CD8-positive, alpha-beta memory T cell (primary cell): ENCODE data around the gene CTNNA3. TPM values are rescaled to one million over a fixed set of nuclear protein-coding genes. Genes with fewer than 3 reads are reported as not detected.

Experiments used
- CTCF ChIA-PET: fragments of 350-600 bp; sonication (Branson Sonifier 250); formaldehyde crosslinking; loops from one replicate; lab custom pipeline; 2021; ENCODE audit warnings: antibody characterized with exemption; lab: Charles Lee
- POLR2A ChIA-PET: fragments of 350-600 bp; sonication (Branson Sonifier 250); formaldehyde crosslinking; loops from one replicate; lab custom pipeline; 2021; ENCODE audit warnings: antibody characterized with exemption; lab: Charles Lee
- DNase-seq, 5 donors: peaks; one replicate each; pipeline versions ENCODE4 v3.0.0 to v3.0.0-alpha.2; 2020 to 2022; ENCODE audit warnings: mixed read lengths in 1 of 5
- H3K27ac ChIP-seq: one replicate; pipeline ENCODE4 v1.7.0; 2013; ENCODE audit warnings: low read depth, mild to moderate bottlenecking, low read length, moderate library complexity
- H3K27me3 ChIP-seq: 2 replicates; pipeline ENCODE4 v1.7.0; 2013; ENCODE audit warnings: low read length, mild to moderate bottlenecking; ENCODE audit not compliant: insufficient read depth, poor library complexity, severe bottlenecking
- H3K36me3 ChIP-seq: 2 replicates; pipeline ENCODE4 v1.7.0; 2013; ENCODE audit warnings: mild to moderate bottlenecking, low read length, moderate library complexity; ENCODE audit not compliant: insufficient read depth
- H3K4me1 ChIP-seq: 2 replicates; pipeline ENCODE4 v1.7.0; 2013; ENCODE audit warnings: mild to moderate bottlenecking, low read length, moderate library complexity; ENCODE audit not compliant: insufficient read depth
- H3K4me3 ChIP-seq: 2 replicates; pipeline ENCODE4 v1.7.0; 2013; ENCODE audit warnings: mild to moderate bottlenecking, low read length
- H3K9me3 ChIP-seq: 2 replicates; pipeline ENCODE4 v1.7.0; 2013; ENCODE audit warnings: mild to moderate bottlenecking, low read length
- H3K27ac Mint-ChIP-seq, 8 donors: one replicate each; pipeline ENCODE4 v1.8.0; 2020 to 2021; ENCODE audit warnings: mixed read lengths in 8 of 8, mild to moderate bottlenecking in 6 of 8, inconsistent platforms in 3 of 8, moderate library complexity in 3 of 8
- H3K27me3 Mint-ChIP-seq, 2 donors: one replicate each; pipeline ENCODE4 v1.8.0; 2020 to 2021; ENCODE audit warnings: mixed read lengths in 2 of 2, mild to moderate bottlenecking in 1 of 2, moderate library complexity in 1 of 2
- H3K36me3 Mint-ChIP-seq, 3 donors: one replicate each; pipeline ENCODE4 v1.8.0; 2020 to 2021; ENCODE audit warnings: mixed read lengths in 3 of 3, inconsistent platforms in 1 of 3, mild to moderate bottlenecking in 1 of 3
- H3K4me1 Mint-ChIP-seq, 3 donors: one replicate each; pipeline ENCODE4 v1.8.0; 2020 to 2021; ENCODE audit warnings: mixed read lengths in 3 of 3, inconsistent platforms in 1 of 3, mild to moderate bottlenecking in 1 of 3
- H3K4me3 Mint-ChIP-seq, 7 donors: one replicate each; pipeline ENCODE4 v1.8.0; 2020 to 2021; ENCODE audit warnings: mixed read lengths in 7 of 7, mild to moderate bottlenecking in 6 of 7, moderate library complexity in 4 of 7, inconsistent platforms in 2 of 7
- H3K9me3 Mint-ChIP-seq, 5 donors: one replicate each; pipeline ENCODE4 v1.8.0; 2020 to 2022; ENCODE audit warnings: mixed read lengths in 5 of 5, mild to moderate bottlenecking in 3 of 5, moderate library complexity in 2 of 5, inconsistent platforms in 1 of 5
- polyA plus RNA-seq: library from polyadenylated mRNA; unstranded; fragments of 300-500 nt; fragmentation: Illumina TruSeq; gene quantifications from one replicate; pipeline ENCODE4 v1.2.3, GENCODE V29; 2021
- total RNA-seq, 2 experiments: library from RNA; stranded (reverse); gene quantifications; one replicate each; pipeline ENCODE4 v1.2.3, GENCODE V29; 2021

CTNNA3 gene
- total and polyA plus RNA-seq, 3 experiments from 2014 or later = 0.92 TPM; not detected in 2

GRCh38 chr10:65968437-65968836 lies 1727.6 kb downstream of the CTNNA3 start:
- Mint-ChIP-seq H3K27me3 (no peaks in the 10 kb centered on the region), H3K4me3 (no peak overlapping the region), H3K36me3 (no peaks in the 10 kb centered on the region), H3K9me3 (peaks cover 1 to 29% (median 16%) of the 10 kb centered on the region in 5 donors), H3K27ac (no peak overlapping the region), H3K4me1 (no peaks in the 10 kb centered on the region)
- Histone ChIP-seq H3K36me3 (no peaks in the 10 kb centered on the region), H3K9me3 (no peaks in the 10 kb centered on the region), H3K27me3 (no peaks in the 10 kb centered on the region), H3K4me3 (no peak overlapping the region), H3K4me1 (no peaks in the 10 kb centered on the region), H3K27ac (no peak overlapping the region)
- no peak for DNase-seq
- ChIA-PET CTCF (no interaction called here), POLR2A (no interaction called here)

GRCh38 chr10:65964205-65964604 lies 1731.8 kb downstream of the CTNNA3 start:
- Mint-ChIP-seq H3K4me3 (no peak overlapping the region), H3K36me3 (no peaks in the 10 kb centered on the region), H3K27me3 (no peaks in the 10 kb centered on the region), H3K9me3 (peaks cover 7 to 32% (median 11%) of the 10 kb centered on the region in 5 donors), H3K4me1 (no peaks in the 10 kb centered on the region), H3K27ac (no peak overlapping the region)
- Histone ChIP-seq H3K36me3 (no peaks in the 10 kb centered on the region), H3K9me3 (no peaks in the 10 kb centered on the region), H3K4me1 (no peaks in the 10 kb centered on the region), H3K27me3 (no peaks in the 10 kb centered on the region), H3K27ac (no peak overlapping the region), H3K4me3 (no peak overlapping the region)
- POLR2A ChIA-PET = no interaction called here
- CTCF ChIA-PET = no interaction called here
- DNase-seq = no peak

GRCh38 chr10:65952086-65952485 lies 1743.9 kb downstream of the CTNNA3 start:
- H3K36me3 Mint-ChIP-seq = no peaks in the 10 kb centered on the region
- H3K27ac ChIP-seq = no peak overlapping the region
- DNase-seq = no peak
- ChIA-PET POLR2A (no interaction called here), CTCF (no interaction called here)
- H3K4me1 ChIP-seq = no peaks in the 10 kb centered on the region
- H3K4me3 ChIP-seq = no peak overlapping the region
- no peaks in the 10 kb centered on the region for H3K9me3 ChIP-seq
- no peaks in the 10 kb centered on the region for H3K36me3 ChIP-seq
- peaks cover 10 to 18% (median 12%) of the 10 kb centered on the region in 5 donors for H3K9me3 Mint-ChIP-seq
- H3K27me3 ChIP-seq = no peaks in the 10 kb centered on the region
- no peaks in the 10 kb centered on the region for H3K27me3 Mint-ChIP-seq
- H3K4me3 Mint-ChIP-seq = no peak overlapping the region
- H3K4me1 Mint-ChIP-seq = no peaks in the 10 kb centered on the region
- no peak overlapping the region for H3K27ac Mint-ChIP-seq

- POLR2A ChIA-PET = no interaction called here
- CTCF ChIA-PET = no interaction called here
- Histone ChIP-seq H3K9me3 (no peaks in the 10 kb centered on the region), H3K4me1 (no peaks in the 10 kb centered on the region), H3K27me3 (no peaks in the 10 kb centered on the region), H3K4me3 (no peak overlapping the region), H3K27ac (no peak overlapping the region), H3K36me3 (no peaks in the 10 kb centered on the region)
- Mint-ChIP-seq H3K36me3 (no peaks in the 10 kb centered on the region), H3K4me3 (no peak overlapping the region), H3K27ac (no peak overlapping the region), H3K9me3 (peaks cover 6 to 25% (median 9%) of the 10 kb centered on the region in 5 donors), H3K4me1 (no peaks in the 10 kb centered on the region), H3K27me3 (no peaks in the 10 kb centered on the region)
- DNase-seq = no peak
Measured at GRCh38 chr10:65950075-65950474, 1745.9 kb downstream of the CTNNA3 start.

- peaks cover 4 to 25% (median 6%) of the 10 kb centered on the region in 5 donors for H3K9me3 Mint-ChIP-seq
- Histone ChIP-seq H3K4me1 (no peaks in the 10 kb centered on the region), H3K27ac (no peak overlapping the region), H3K27me3 (no peaks in the 10 kb centered on the region), H3K36me3 (no peaks in the 10 kb centered on the region), H3K4me3 (no peak overlapping the region), H3K9me3 (no peaks in the 10 kb centered on the region)
- ChIA-PET POLR2A (no interaction called here), CTCF (no interaction called here)
- H3K27me3 Mint-ChIP-seq = no peaks in the 10 kb centered on the region
- H3K27ac Mint-ChIP-seq = no peak overlapping the region
- DNase-seq = no peak
- no peaks in the 10 kb centered on the region for H3K4me1 Mint-ChIP-seq
- H3K36me3 Mint-ChIP-seq = no peaks in the 10 kb centered on the region
- H3K4me3 Mint-ChIP-seq = no peak overlapping the region
Measured at GRCh38 chr10:65949526-65949925, 1746.5 kb downstream of the CTNNA3 start.

GRCh38 chr10:65945061-65945460 lies 1750.9 kb downstream of the CTNNA3 start:
- no peaks in the 10 kb centered on the region for H3K27me3 Mint-ChIP-seq
- no peaks in the 10 kb centered on the region for H3K4me1 ChIP-seq
- H3K36me3 ChIP-seq = no peaks in the 10 kb centered on the region
- no peak for DNase-seq
- no peaks in the 10 kb centered on the region for H3K36me3 Mint-ChIP-seq
- peaks cover 2 to 19% (median 4%) of the 10 kb centered on the region in 5 donors for H3K9me3 Mint-ChIP-seq
- H3K9me3 ChIP-seq = no peaks in the 10 kb centered on the region
- POLR2A ChIA-PET = no interaction called here
- H3K4me1 Mint-ChIP-seq = no peaks in the 10 kb centered on the region
- CTCF ChIA-PET = no interaction called here
- no peaks in the 10 kb centered on the region for H3K27me3 ChIP-seq
- H3K27ac ChIP-seq = no peak overlapping the region
- no peak overlapping the region for H3K4me3 ChIP-seq
- H3K27ac Mint-ChIP-seq = no peak overlapping the region
- H3K4me3 Mint-ChIP-seq = no peak overlapping the region

GRCh38 chr10:65943451-65943850 lies 1752.5 kb downstream of the CTNNA3 start:
- no peaks in the 10 kb centered on the region for H3K27me3 Mint-ChIP-seq
- ChIA-PET CTCF (no interaction called here), POLR2A (no interaction called here)
- no peaks in the 10 kb centered on the region for H3K4me1 Mint-ChIP-seq
- H3K36me3 Mint-ChIP-seq = no peaks in the 10 kb centered on the region
- no peaks in the 10 kb centered on the region for H3K36me3 ChIP-seq
- H3K27ac Mint-ChIP-seq = no peak overlapping the region
- H3K4me3 ChIP-seq = no peak overlapping the region
- no peak overlapping the region for H3K4me3 Mint-ChIP-seq
- no peak for DNase-seq
- H3K9me3 Mint-ChIP-seq = peaks cover 2 to 21% (median 4%) of the 10 kb centered on the region in 5 donors
- H3K27ac ChIP-seq = no peak overlapping the region
- H3K9me3 ChIP-seq = no peaks in the 10 kb centered on the region
- no peaks in the 10 kb centered on the region for H3K27me3 ChIP-seq
- H3K4me1 ChIP-seq = no peaks in the 10 kb centered on the region

GRCh38 chr10:65940816-65941662 lies 1755.0 kb downstream of the CTNNA3 start:
- H3K9me3 Mint-ChIP-seq = peaks cover 0 to 21% (median 4%) of the 10 kb centered on the region in 5 donors
- no peak overlapping the region for H3K27ac ChIP-seq
- no peaks in the 10 kb centered on the region for H3K36me3 ChIP-seq
- H3K4me1 ChIP-seq = no peaks in the 10 kb centered on the region
- DNase-seq = no peak
- H3K36me3 Mint-ChIP-seq = no peaks in the 10 kb centered on the region
- H3K4me3 ChIP-seq = no peak overlapping the region
- POLR2A ChIA-PET = no interaction called here
- no peaks in the 10 kb centered on the region for H3K9me3 ChIP-seq
- no peak overlapping the region for H3K4me3 Mint-ChIP-seq
- H3K27me3 ChIP-seq = no peaks in the 10 kb centered on the region
- CTCF ChIA-PET = no interaction called here
- no peaks in the 10 kb centered on the region for H3K4me1 Mint-ChIP-seq
- no peak overlapping the region for H3K27ac Mint-ChIP-seq
- no peaks in the 10 kb centered on the region for H3K27me3 Mint-ChIP-seq
